ENCODE data around the gene MED25. TPM values are rescaled to one million over a fixed set of nuclear protein-coding genes. Genes with fewer than 3 reads are reported as not detected.
A peak's percentile ranks its signal among the peaks of the same experiment; 100 is the strongest.

MED25 gene
- total RNA-seq, 3 donors from 2014 or later: 16.3 to 27.5 (median 20.6) TPM

DNA sequence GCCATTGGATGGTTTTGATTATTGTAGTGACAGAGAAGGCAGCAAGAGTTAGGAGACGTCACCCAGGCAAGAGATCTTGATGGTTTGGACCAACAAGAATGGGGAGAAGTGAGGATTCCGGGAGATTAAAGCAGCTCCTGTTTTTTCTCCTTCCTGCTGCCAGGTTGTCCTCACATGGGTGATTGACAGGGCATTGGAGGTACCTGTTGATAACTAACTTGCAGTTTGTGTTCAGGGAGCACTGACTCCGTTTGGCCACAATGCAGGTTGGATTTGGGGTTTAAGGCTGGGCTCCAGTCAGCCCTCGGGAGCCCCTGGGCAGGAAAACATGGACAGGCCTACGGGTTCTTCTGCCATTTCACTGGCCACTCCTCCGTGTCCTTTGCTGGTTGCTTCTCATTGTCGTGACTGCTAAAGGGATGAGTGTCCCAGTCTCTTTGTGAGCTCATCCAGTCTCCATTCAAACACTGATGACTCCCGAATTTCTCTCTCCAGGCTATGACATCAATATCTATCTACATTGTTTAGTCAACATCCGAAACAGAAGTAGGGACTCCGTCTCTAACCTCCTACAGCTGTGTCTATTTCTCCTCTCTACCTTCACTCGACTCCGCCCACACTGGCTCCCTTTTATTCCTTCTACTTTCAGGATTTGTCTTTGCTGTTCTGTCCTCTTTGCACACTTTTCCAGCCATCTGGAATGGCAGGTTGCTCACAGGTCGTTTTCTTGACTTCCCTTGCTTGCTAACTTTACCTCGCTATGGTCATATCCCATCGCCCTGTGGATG is 31.5 kb downstream of the MED25 start:
- DNase-seq (ENCODE audit: low spot score in 2 of 2): no peak
- peak overlapping the region; percentile 98 to 100 for H3K27ac ChIP-seq
- H3K4me1 ChIP-seq: peaks cover 0 to 9% of the 10 kb centered on the region in 2 donors
- intact Hi-C loops (cut with DNase I; ENCODE audit: low total_unique reads): no loop called here
- no peaks in the 10 kb centered on the region for H3K36me3 ChIP-seq
- no peaks in the 10 kb centered on the region for H3K27me3 ChIP-seq
- H3K4me3 ChIP-seq: peak overlapping the region; percentile 71 to 93 (median 83)
- H3K9me3 ChIP-seq: no peaks in the 10 kb centered on the region
- TF ChIP-seq, protein P1, sequence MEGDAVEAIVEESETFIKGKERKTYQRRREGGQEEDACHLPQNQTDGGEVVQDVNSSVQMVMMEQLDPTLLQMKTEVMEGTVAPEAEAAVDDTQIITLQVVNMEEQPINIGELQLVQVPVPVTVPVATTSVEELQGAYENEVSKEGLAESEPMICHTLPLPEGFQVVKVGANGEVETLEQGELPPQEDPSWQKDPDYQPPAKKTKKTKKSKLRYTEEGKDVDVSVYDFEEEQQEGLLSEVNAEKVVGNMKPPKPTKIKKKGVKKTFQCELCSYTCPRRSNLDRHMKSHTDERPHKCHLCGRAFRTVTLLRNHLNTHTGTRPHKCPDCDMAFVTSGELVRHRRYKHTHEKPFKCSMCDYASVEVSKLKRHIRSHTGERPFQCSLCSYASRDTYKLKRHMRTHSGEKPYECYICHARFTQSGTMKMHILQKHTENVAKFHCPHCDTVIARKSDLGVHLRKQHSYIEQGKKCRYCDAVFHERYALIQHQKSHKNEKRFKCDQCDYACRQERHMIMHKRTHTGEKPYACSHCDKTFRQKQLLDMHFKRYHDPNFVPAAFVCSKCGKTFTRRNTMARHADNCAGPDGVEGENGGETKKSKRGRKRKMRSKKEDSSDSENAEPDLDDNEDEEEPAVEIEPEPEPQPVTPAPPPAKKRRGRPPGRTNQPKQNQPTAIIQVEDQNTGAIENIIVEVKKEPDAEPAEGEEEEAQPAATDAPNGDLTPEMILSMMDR (IDR thresholded peaks at IDR 0.05): no peak
- no peak for TF ChIP-seq POLR2AphosphoS5 (IDR thresholded peaks at IDR 0.05)
- TF ChIP-seq POLR2A (IDR thresholded peaks at IDR 0.05): no peak

DNA sequence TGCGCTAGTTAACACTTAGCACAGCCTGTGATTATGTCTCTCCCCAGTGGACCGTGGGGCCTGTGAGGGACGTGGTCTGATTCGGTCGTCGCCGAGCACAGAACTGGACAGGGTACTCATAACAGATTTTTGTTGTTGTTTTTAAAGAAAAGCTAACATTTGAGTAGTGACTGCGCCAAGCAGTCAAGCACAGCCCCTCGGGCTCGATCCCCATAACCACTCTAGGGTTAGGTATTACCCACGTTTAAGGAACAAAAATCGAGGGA is 32.1 kb downstream of the MED25 start:
- TF ChIP-seq, protein P1 (IDR thresholded peaks at IDR 0.05): no peak
- TF ChIP-seq POLR2A (IDR thresholded peaks at IDR 0.05) (no peak), POLR2AphosphoS5 (IDR thresholded peaks at IDR 0.05) (no peak)
- H3K4me3 ChIP-seq: peak overlapping the region; percentile 71 to 93 (median 83)
- peak overlapping the region; percentile 98 to 100 for H3K27ac ChIP-seq
- H3K4me1 ChIP-seq: peaks cover 0 to 9% of the 10 kb centered on the region in 2 donors
- no peaks in the 10 kb centered on the region for H3K36me3 ChIP-seq
- intact Hi-C loops (cut with DNase I; ENCODE audit: low total_unique reads): no loop called here
- no peak for DNase-seq (ENCODE audit: low spot score in 2 of 2)
- H3K27me3 ChIP-seq: no peaks in the 10 kb centered on the region
- H3K9me3 ChIP-seq: no peaks in the 10 kb centered on the region

DNA sequence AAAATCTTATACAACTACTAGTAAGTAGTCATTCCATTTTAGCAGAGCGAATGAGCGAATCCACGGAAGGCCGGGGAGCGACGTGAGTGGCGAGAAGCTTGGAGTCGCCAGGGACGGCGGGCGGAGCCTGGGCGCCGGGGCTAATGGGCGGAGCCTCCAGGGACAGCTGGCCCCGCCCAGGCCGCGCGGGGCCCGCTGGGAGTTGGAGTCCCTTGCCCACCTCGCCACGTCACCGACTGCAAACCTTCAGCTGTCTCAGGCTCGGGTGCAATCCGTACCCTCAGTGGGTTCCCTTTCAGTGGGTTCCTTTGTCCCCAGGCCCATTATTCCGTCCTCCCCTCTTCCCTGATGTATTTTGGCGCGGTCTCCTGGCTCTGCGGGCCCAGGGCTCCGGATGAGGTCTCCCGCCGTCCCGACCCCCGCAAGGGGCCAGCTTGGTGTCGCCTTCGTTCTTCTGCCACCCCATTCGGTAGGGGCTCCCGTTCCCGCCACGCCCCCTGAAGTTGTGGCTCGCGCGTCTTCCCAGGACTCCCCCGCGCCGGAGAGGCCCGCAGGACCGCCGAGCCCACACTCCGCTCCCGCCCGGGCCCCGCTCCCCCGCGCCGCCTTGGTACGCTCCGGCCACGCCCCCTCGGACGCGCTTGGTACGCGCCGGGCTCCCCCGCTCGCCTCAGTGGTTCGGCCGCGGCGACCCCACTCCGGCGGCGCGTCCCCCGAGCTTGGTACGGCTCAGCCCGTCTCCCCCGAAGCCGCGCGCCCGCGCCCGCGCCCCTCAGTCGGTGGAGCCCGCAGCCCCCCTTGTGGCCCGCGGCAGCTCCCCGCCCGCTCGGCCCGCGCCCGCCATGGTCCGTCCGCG is 32.6 kb downstream of the MED25 start, which contains the start of gene PTOV1:
Gene PTOV1, plus strand, starts transcription at position 673 of the 856 bp plus-strand sequence.
- intact Hi-C loops (cut with DNase I; ENCODE audit: low total_unique reads): no loop called here
- Histone ChIP-seq H3K9me3 (no peaks in the 10 kb centered on the region), H3K27ac (peak within 1 kb of the TSS; percentile 98 to 100), H3K36me3 (no peaks in the 10 kb centered on the region), H3K27me3 (no peaks in the 10 kb centered on the region), H3K4me3 (peak within 1 kb of the TSS; percentile 71 to 93 (median 83)), H3K4me1 (peaks cover 0 to 9% of the 10 kb centered on the region in 2 donors)
- peak; percentile 90 to 92 for DNase-seq (ENCODE audit: low spot score in 2 of 2)
- TF ChIP-seq POLR2A (IDR thresholded peaks at IDR 0.05) (peak; percentile 71), POLR2AphosphoS5 (IDR thresholded peaks at IDR 0.05) (peak; percentile 83 to 97 (median 95))
- TF ChIP-seq, protein P1 (IDR thresholded peaks at IDR 0.05): no peak

DNA sequence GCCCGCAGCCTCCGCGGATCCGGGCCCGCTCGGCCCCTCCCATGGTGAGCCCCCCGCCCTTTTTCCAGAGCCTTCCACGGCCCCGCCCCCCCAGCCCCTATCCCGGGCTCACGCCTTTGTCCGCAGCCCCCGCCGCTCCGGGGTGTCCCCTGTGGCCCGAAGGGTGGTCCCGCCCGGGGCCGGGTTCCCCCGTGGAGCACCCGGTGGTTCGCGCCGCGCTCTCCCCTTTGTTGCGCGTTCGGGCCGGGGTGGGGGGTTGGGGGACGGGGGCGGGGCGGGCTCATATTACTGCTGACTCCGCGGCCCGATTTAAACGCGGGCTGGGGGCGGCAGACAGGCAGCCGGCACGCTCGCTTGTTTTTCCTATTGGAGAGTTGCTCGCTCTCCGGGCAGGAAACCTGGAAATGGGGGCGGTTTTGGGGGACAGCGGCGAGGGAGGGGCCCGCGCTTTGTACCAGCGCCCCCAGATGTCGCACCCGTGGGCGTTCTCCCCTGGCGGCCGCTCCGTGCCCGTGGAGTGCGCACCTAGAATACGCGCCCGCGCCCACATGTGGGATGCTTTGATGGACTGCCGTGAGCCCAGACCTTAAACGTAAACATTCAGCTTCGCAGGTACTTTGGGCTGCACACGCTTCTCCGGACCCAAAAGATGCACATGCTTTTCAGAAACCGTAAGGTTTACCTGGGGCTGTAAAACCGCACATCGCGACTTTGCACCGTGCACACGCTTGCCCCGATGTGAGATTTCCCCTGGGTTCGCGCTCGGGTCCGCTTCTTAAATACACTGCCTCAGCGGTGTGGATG is 33.6 kb downstream of the MED25 start:
- intact Hi-C loops (cut with DNase I; ENCODE audit: low total_unique reads): no loop called here
- H3K27ac ChIP-seq: peak overlapping the region; percentile 98 to 100
- TF ChIP-seq POLR2A (IDR thresholded peaks at IDR 0.05) (no peak), POLR2AphosphoS5 (IDR thresholded peaks at IDR 0.05) (no peak)
- TF ChIP-seq, protein P1 (IDR thresholded peaks at IDR 0.05): no peak
- peak overlapping the region; percentile 71 to 93 (median 83) for H3K4me3 ChIP-seq
- no peaks in the 10 kb centered on the region for H3K27me3 ChIP-seq
- no peaks in the 10 kb centered on the region for H3K36me3 ChIP-seq
- no peak for DNase-seq (ENCODE audit: low spot score in 2 of 2)
- peaks cover 0 to 9% of the 10 kb centered on the region in 2 donors for H3K4me1 ChIP-seq
- no peaks in the 10 kb centered on the region for H3K9me3 ChIP-seq
